HG03039 (cell line): ENCODE data around the gene PSD4.

Source experiments
- ATAC-seq: cut with Tn5 transposase; IDR thresholded peaks from one replicate; pipeline ENCODE4 v1.9.1; 2021; ENCODE audit warnings: mild to moderate bottlenecking, moderate library complexity; ENCODE audit not compliant: unreplicated experiment

PSD4 gene

DNA sequence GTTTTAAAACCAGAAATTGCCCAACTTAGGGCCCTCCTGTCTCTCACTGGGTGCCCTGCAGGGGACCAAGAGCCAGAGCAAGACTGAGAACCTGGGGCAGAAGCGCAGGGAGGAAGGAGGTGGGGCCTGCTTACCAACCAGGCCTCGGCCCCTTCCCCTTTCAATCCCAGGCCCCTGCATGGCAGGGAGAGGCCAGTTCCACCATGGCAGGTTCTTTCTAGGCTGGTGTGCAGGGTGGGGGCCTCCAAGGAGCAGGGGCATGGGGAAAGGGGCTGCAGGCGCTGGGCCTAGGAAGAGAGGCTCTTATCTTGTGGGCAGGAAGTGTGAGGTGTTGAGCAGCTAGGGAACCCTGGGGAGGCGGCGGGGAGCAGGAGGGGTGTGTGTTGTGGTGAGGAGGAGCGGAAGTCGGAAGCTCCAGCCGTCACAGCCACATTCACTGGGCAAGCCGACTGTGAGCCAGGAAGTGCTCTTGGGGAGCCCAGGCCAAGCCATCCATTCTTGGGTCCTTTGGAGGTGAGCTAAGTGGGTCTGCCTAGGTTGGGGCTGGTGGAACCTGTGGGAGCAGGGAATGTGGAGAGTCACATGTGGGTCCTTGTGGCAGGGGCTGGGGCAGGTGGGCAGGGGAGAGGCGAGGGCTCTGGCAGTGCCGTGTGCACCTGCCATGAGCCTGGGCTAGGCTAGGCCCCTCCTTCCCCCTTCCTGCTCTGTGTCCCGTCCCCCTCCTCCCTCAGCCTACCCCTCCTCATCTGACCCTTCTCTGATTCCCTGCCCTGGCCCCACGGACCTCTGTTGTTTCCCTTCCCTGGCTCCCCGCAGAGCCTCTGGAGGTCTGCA, at the start of gene PSD4:
Gene PSD4, plus strand, starts transcription at position 430 of the 834 bp plus-strand sequence. CDS start 8,486 bp downstream, outside the sequence.
- ATAC-seq, result peak; percentile 75

DNA sequence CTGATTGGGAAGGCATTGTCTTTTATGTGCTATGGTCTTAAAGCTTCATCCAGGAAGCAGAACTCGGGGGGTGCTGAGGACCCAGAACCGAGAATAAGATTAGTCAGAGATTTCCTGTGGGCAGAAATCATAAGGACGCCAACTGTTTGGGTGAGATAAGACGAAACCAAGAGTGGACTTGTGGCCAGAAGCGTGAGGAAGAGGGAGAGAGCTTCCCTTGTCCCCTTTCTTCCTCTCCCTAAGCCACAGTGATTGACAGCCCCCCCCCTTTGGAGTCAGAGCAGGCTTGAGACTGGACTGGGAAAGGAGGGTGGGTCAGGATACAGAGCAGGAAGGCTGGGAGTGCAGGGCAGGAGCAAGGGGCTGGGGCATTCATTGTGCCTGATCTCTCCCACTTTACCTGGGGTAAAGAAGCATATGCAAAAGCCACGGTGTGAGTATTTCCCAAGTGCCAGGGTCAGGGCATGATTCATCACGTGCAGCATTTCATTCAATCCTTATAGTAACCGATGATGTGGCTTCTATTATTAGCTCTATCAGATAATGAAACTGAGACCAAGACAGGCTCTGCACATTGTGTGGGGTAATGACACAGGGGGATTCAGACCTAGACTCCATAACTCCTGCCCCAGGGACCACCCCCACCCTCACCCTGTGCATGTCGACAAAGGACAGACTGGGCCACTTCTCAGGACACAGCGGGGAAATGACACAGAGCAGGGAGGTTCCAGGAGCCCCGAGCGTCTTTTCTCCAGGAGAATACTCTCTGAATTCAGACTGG, 49.4 kb upstream of the PSD4 start:
- no peak for ATAC-seq

DNA sequence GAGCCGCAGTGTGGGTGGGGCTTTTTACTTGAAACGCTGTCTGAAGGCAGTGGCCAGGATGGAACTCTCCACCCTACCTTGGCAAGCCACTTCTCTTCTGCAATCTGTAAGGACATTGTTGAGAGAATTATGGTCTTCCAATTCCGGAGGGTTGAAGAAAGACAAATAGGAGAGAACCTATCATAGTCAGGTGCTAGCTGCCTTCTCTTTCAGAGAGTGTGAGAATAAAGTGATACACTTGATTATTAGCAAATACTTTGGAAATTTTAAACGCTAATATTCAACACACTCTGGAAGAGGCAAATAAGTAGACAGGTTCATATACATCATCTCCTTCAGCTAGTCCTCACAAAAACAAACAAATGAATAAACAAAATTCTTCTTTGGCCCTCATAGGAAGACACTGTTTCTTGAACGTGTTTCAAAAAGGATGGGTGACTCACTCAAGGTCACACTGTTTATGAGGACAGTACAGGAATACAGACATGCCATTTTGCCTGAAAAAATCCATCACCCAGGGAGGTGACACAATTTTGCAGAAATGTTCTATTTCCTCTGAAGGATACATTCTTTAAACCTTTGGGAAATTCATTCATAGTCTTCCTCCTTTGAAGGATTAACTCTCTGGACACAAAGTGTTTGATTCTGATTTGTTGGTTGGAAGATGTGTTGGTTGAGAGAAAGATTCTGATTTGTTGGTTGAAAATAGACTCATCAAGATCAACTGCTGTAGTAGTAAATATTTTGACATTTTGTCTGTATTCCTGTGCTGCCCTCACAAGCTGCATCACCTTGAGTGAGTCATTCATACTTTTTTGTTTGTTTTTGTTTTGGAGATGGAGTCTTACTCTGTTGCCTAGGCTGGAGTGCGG, 48.6 kb upstream of the PSD4 start:
- no peak for ATAC-seq

DNA sequence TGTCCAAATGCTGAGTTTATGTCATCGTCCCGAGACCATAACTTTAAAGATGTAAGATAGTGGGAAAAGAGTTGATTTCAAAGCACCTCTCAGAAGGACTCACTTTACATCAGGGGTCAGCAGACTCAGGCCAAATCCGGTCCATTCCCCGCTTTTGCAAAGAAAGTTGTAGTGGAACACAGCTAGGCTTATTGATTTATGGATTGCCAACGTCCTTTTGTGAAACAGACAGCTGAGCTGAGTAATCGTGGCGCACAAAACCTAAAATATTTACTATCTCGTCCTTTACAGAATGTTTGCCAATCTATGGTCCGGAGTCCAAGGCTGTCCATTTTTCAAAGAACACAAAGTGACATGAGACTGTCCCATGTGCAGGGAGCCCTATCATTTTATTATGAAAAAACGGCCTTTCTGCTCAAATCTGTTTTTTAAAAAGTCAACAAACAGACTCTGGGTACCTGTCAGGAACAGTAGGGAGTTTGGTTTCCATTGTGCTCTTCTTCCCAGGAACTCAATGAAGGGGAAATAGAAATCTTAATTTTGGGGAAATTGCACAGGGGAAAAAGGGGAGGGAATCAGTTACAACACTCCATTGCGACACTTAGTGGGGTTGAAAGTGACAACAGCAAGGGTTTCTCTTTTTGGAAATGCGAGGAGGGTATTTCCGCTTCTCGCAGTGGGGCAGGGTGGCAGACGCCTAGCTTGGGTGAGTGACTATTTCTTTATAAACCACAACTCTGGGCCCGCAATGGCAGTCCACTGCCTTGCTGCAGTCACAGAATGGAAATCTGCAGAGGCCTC, 46.7 kb upstream of the PSD4 start, which contains the start of gene IL1RN:
Gene IL1RN, plus strand, starts transcription at position 754 of the 801 bp plus-strand sequence. Its CDS starts 27 bp downstream, at position 781.
- ATAC-seq, result no peak

DNA sequence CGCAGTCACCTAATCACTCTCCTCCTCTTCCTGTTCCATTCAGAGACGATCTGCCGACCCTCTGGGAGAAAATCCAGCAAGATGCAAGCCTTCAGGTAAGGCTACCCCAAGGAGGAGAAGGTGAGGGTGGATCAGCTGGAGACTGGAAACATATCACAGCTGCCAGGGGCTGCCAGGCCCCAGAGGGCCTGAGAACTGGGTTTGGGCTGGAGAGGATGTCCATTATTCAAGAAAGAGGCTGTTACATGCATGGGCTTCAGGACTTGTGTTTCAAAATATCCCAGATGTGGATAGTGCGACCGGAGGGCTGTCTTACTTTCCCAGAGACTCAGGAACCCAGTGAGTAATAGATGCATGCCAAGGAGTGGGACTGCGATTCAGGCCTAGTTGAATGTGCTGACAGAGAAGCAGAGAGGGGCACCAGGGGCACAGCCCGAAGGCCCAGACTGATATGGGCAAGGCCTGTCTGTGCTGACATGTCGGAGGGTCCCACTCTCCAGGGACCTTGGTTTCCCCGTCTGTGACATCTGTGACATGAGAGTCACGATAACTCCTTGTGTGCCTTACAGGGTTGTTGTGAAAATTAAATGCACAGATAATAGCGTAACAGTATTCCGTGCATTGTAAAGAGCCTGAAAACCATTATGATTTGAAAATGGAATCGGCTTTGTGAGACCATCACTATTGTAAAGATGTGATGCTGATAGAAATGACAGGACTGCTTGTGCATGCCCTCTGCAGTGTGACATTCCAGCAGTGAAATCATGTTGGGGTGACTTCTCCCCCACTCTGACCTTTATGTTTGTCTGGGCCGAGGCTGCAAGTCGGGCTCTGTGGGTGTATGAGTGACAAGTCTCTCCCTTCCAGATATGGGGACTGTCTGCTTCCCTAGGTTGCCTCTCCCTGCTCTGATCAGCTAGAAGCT, 45.9 kb upstream of the PSD4 start:
- no peak for ATAC-seq

DNA sequence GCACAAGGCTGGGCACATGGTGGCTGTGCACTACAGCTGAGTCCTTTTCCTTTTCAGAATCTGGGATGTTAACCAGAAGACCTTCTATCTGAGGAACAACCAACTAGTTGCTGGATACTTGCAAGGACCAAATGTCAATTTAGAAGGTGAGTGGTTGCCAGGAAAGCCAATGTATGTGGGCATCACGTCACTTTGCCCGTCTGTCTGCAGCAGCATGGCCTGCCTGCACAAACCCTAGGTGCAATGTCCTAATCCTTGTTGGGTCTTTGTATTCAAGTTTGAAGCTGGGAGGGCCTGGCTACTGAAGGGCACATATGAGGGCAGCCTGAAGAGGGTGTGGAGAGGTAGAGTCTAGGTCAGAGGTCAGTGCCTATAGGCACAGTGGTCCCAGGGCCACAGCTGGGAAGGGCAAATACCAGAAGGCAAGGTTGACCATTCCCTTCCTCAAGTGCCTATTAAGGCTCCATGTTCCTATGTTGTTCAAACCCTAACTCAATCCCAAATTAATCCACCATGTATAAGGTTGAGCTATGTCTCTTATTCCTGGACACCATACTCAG, 44.2 kb upstream of the PSD4 start:
- no peak for ATAC-seq

DNA sequence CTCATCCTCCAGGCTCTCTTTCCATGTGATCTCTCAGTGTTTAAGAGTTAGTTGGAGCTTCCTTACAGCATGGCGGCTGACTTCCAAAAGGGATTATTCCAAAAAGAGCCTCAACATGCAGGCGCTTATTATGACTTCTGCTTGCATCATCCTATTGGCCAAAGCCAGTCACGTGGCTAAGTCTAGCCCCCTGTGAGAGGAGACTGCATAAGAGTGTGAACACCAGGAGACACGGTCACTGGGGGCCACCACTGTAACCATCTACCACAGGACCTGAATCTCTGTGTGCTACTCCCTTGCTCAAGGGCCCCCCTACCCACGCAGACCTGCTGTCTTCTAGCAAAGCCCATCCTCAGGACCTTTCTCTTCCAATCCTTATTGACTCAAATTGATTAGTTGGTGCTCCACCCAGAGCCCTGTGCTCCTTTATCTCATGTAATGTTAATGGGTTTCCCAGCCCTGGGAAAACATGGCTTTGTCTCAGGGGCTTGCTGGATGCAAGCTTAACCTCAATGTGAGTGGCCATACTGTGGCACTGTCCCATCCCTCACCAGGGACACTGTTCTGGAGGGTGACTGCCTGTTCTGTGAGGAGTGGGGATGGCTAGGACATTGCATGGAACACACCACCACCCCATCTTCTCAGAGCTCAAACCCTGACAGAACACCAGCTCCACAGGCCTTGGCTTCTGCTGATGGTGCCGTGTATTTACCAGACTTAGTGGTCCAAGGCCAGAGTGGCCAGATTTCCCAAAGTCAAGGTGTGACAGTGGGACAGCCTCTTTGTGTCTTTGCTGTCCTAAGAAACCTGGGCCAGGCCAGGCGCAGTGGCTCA, 42.2 kb upstream of the PSD4 start:
- ATAC-seq, result no peak

DNA sequence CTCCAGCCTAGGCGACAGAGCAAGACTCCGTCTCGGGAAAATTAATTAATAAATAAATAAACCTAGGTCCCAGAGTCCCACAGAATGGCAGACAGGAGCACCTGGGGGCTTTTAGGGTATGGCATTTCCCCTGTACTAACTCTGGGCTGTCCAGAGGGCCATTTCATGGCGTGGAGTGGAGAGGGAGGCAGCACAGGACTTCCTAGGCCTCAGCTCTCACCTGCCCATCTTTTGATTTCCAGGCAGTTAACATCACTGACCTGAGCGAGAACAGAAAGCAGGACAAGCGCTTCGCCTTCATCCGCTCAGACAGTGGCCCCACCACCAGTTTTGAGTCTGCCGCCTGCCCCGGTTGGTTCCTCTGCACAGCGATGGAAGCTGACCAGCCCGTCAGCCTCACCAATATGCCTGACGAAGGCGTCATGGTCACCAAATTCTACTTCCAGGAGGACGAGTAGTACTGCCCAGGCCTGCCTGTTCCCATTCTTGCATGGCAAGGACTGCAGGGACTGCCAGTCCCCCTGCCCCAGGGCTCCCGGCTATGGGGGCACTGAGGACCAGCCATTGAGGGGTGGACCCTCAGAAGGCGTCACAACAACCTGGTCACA, 41.3 kb upstream of the PSD4 start:
- no peak for ATAC-seq

DNA sequence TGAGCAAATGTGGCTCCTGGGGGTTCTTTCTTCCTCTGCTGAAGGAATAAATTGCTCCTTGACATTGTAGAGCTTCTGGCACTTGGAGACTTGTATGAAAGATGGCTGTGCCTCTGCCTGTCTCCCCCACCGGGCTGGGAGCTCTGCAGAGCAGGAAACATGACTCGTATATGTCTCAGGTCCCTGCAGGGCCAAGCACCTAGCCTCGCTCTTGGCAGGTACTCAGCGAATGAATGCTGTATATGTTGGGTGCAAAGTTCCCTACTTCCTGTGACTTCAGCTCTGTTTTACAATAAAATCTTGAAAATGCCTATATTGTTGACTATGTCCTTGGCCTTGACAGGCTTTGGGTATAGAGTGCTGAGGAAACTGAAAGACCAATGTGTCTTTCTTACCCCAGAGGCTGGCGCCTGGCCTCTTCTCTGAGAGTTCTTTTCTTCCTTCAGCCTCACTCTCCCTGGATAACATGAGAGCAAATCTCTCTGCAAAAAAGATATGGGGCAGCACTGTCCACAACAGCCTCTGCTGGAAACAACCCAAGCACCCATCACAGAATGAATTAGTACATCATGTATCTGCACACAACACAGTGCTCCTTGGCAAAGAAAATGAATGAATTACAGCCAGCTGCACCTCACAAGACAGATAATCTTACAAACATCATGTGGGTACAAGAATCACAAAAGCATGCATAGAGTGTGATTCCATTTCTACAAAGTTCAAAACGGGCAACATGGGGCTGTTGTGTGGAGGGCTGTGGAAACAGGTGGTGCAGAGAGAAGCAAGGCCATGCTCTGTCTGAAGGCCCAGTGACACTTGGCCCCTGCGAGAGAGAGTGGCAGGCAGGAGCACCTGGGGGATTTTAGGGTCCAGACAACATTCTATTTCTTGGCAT, 39.8 kb upstream of the PSD4 start:
- no peak for ATAC-seq

DNA sequence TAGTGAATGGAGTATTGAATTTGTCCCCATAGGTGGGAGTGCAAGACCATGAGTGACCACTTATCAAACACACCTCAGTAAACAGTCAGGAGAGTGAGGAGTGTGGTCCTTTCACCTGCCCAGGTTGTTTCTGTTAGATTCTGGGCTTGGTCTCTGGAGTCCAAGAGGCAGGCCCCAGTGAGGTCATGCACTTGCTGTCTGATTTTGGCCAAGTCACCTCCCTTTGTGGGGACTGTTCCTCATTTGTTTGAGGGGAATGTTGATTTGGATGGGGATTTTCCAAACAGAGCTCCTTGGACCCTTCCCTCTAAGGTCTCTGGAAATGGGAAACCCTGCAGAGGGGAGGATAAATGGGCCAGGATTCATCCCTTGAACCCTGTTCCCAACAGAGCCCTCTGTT, 39.1 kb upstream of the PSD4 start:
- ATAC-seq, result no peak

DNA sequence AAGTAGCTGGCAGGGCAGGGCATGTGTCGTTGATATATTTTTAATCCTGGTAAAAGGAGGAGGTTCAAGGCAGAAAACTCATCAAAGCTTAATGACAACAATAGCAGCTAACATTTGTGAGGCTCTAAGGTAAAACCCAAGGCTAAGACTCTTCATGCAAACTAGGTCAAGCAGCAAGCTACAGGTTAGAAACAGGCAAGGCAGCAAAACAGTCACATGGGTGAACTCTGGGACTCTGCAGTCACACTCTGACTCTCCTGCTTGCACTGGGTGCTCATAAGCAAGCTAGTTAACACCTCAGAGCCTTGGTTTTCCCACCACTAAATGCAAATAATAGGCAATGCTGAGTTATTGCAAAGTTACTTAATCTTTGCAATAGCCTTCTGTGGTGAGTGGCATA, 38.5 kb upstream of the PSD4 start:
- ATAC-seq, result no peak

DNA sequence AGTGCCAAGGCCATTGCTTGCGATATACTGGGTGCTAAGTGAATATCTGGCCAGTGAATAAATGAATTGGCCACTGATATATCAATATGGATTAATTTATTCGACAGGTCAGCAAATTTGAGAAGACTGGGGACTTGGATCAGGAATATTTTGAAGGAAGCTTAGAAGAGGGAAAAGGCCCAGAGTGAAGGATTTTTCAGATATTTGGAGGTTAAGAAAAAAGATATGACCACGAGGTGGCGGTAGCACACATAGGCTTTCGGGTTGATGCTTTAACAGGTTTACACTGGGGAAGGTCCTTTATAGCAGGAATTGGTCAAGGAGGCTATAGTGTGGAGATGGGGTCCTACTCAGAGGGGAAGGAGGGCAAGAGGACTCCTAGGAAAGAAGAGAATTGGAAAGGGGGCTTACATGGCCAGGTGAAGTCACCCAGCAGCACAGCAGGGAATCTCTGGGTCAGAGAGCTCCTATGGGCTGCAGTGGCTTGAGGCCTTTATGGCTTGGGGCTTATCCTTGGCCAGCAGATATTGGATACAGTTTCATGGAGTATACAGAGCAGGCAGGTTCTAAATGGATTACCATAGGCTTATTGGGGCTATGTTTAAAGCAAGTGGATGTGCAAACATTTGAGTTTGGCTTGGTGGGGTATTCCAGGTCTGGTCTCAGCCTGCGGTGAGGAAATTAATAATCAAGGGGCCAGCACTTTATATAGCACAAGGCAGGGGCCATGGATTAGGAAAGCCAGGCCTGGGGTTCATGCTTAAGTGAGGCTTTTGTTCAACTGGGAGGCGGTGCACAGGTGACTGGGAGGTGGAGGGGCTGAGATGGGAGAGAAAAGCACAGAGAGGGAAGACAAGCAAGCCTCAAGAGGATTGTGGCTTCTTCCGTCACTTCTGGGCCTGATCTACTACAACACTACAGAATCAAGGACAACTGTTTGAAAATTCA, 36.7 kb upstream of the PSD4 start:
- ATAC-seq, result no peak

DNA sequence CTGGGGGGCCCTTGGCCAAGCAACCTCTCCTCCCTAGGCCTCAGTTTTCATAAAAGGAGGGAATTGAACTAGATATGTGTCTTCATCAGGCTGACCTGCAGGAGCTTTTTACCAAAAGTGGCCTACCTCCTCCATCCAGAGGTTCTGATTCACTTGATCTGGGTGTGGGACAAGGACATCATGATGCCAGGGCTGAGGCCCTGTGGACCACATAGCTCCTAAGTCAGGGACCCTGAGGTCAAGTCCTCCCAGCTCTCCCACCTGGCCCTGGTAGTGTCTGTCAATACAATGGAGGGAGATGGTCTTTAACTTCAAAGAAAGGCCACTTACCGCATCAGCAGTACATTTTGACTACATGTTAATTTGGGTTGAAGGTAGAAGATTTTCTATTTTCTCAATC, 35.9 kb upstream of the PSD4 start:
- ATAC-seq, result no peak

DNA sequence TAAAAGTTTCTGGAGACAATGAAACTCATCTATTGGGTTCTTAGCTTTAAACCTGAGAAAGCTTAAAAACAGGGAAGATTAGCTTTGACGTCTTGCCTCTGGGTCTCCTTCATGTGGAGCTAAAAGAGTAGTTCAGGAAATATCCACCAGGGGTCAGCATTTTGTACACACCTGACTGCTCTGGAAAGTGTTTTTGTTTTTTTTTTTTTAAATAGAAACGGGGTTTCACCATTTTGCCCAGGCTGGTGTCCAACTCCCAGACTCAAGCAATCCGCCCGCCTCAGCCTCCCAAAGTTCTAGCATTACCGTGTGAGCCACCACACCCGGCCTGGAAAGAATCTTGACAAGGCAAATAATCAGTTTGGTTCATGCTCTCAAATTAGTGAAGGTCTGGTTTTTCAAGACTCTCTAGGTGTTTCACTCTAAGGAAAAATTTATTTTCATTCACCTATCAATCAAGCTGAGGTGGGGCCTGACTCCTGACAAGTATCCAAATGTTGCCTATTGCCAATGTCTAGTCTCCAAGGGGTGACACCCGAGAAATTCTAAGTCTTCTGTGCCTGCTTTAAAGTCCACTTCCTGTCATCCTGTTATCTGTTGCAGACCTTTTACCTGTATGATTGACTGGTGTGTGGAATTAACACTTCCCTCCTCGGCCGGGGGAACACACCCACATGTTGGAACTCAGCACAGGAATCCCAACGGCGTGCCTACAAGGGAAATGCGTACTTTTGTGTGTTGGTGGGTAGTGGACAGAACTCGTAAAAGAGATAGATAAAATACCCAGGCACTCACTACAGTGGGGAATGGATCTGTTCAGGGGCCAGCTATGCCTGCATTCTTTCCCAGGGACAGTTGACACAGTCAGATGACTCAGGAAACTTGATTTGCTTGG, 35.1 kb upstream of the PSD4 start:
- peak; percentile 62 for ATAC-seq
